GM21515 (cell line): ENCODE measurements around the gene MLLT3.
"Not testable (repeated sequence)": the region's sequence is repeated elsewhere in the genome, so short reads cannot be mapped to it uniquely, and the experiment has no call there.

Experiments
- ATAC-seq: cut with Tn5 transposase; IDR thresholded peaks from one replicate; pipeline ENCODE4 v1.9.1; 2021; ENCODE audit not compliant: unreplicated experiment

The MLLT3 gene

GRCh38 chr9:20599195-20599594, 23.1 kb downstream of the MLLT3 start:
- no peak for ATAC-seq

- no peak for ATAC-seq
These were observed 23.9 kb downstream of the MLLT3 start for GRCh38 chr9:20598367-20598766.

GRCh38 chr9:20597862-20598261, 24.4 kb downstream of the MLLT3 start:
- no peak for ATAC-seq

GRCh38 chr9:20594608-20595007, 27.7 kb downstream of the MLLT3 start:
- no peak for ATAC-seq

- ATAC-seq: no peak
These were observed 28.8 kb downstream of the MLLT3 start for GRCh38 chr9:20593537-20593936.

GRCh38 chr9:20593105-20593504, 29.2 kb downstream of the MLLT3 start:
- ATAC-seq: no peak

- no peak for ATAC-seq
These were observed 29.6 kb downstream of the MLLT3 start for GRCh38 chr9:20592673-20593072.

- no peak for ATAC-seq
These were observed 31.1 kb downstream of the MLLT3 start for GRCh38 chr9:20591223-20591622.

GRCh38 chr9:20584968-20585643, 37.2 kb downstream of the MLLT3 start:
- no peak for ATAC-seq

GRCh38 chr9:20583088-20583487, 39.2 kb downstream of the MLLT3 start:
- ATAC-seq: not testable (repeated sequence)

- ATAC-seq: no peak
These were observed 40.1 kb downstream of the MLLT3 start for GRCh38 chr9:20582150-20582549.

- ATAC-seq: no peak
These were observed 41.6 kb downstream of the MLLT3 start for GRCh38 chr9:20580673-20581072.

- no peak for ATAC-seq
These were observed 42.6 kb downstream of the MLLT3 start for GRCh38 chr9:20579524-20580314.

- peak; percentile 57 for ATAC-seq
These were observed 49.3 kb downstream of the MLLT3 start for GRCh38 chr9:20573023-20573422.

GRCh38 chr9:20570756-20571155, 51.5 kb downstream of the MLLT3 start:
- ATAC-seq: no peak

GRCh38 chr9:20570087-20570486, 52.2 kb downstream of the MLLT3 start:
- no peak for ATAC-seq

- ATAC-seq: no peak
These were observed 52.8 kb downstream of the MLLT3 start for GRCh38 chr9:20569525-20569924.

- no peak for ATAC-seq
These were observed 53.9 kb downstream of the MLLT3 start for GRCh38 chr9:20568400-20568799.

- no peak for ATAC-seq
These were observed 55.9 kb downstream of the MLLT3 start for GRCh38 chr9:20566401-20566800.

GRCh38 chr9:20564650-20565049, 57.6 kb downstream of the MLLT3 start:
- no peak for ATAC-seq

- no peak for ATAC-seq
These were observed 58.4 kb downstream of the MLLT3 start for GRCh38 chr9:20563917-20564316.

- no peak for ATAC-seq
These were observed 60.2 kb downstream of the MLLT3 start for GRCh38 chr9:20562051-20562450.

- ATAC-seq: no peak
These were observed 60.8 kb downstream of the MLLT3 start for GRCh38 chr9:20561531-20561930.
